C4-2B (cell line): ENCODE measurements around the gene LARP4B.

ENCODE experiments used
- ZFX ChIP-seq: fragments of 450-650 bp; IDR thresholded peaks from 2 replicates; pipeline ENCODE4 v1.6.1; 2017
- TF ChIP-seq, protein P1 (sequence below): fragments of 450-650 bp; conservative IDR thresholded peaks from 2 replicates; pipeline ENCODE4 v1.5.1; 2017; ENCODE audit warnings: mild to moderate bottlenecking

DNA sequence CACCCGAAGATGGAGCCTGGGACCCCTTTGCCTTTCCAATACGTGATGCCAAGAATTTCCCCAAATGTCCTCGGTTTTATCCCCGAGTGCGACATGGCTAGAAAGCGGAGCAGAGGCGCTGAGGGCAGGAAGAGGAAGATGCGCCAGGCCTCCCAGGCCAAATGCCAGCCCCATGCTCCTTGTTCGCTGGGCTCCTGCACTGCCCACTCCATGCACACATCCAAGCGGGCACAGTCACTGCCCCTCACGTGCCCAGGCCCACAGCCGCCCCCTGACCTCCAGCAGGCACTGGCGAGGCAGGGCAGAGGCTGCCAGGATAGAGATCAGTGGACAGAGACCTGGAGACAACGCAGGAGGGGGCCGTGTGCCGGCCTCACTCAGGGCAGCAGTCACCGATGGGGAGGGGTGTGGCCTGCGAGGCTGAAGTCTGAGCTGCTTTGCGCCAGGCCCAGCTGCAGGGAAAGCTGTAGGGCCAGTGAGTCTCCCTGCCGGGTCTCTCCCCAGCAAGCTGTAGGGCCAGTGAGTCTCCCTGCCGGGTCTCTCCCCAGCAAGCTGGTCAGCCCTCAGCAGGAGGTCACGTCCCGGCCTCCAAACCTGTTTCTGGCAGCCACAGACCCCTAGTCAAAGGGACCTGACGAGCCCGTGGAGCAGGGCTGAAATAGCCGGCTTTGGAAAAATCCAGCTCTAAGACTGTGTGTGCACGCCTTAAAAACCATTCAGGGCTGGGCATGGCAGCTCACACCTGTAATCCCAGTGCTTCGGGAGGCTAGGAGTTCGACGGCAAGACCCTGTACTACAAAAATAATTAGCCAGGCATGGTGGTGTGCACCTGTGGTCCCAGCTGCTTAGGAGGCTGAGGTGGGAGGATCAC is 141.4 kb downstream of the LARP4B start:
- TF ChIP-seq, protein P1, sequence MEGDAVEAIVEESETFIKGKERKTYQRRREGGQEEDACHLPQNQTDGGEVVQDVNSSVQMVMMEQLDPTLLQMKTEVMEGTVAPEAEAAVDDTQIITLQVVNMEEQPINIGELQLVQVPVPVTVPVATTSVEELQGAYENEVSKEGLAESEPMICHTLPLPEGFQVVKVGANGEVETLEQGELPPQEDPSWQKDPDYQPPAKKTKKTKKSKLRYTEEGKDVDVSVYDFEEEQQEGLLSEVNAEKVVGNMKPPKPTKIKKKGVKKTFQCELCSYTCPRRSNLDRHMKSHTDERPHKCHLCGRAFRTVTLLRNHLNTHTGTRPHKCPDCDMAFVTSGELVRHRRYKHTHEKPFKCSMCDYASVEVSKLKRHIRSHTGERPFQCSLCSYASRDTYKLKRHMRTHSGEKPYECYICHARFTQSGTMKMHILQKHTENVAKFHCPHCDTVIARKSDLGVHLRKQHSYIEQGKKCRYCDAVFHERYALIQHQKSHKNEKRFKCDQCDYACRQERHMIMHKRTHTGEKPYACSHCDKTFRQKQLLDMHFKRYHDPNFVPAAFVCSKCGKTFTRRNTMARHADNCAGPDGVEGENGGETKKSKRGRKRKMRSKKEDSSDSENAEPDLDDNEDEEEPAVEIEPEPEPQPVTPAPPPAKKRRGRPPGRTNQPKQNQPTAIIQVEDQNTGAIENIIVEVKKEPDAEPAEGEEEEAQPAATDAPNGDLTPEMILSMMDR = no peak
- no peak for TF ChIP-seq ZFX
